GM23338 (cell line): ENCODE results near the gene MAGI1. TPM values are rescaled to one million over a fixed set of nuclear protein-coding genes. Genes with fewer than 3 reads are reported as not detected.

Experiments
- ATAC-seq: fragments of 200-7000 bp; cut with Tn5 transposase; 3 replicates; pipeline ENCODE4 v1.9.1; 2020
- DNase-seq: peaks from one replicate; pipeline ENCODE4 v3.0.0-alpha.2; 2015; ENCODE audit warnings: low spot score
- H2AFZ ChIP-seq: fragments of 200-600 bp; sonication (generic); 2 replicates; pipeline ENCODE4 v1.8.0; 2016; ENCODE audit warnings: antibody characterized with exemption, mild to moderate bottlenecking, moderate library complexity
- H3F3A ChIP-seq: fragments of 200-600 bp; sonication (generic); replicated peaks from 2 replicates; pipeline ENCODE4 v1.8.0; 2017; ENCODE audit warnings: antibody characterized with exemption, mixed run types, low read depth
- H3K27ac ChIP-seq: fragments of 200-600 bp; sonication (generic); 2 replicates; pipeline ENCODE4 v1.6.1; 2016; ENCODE audit warnings: low read depth
- H3K27me3 ChIP-seq: fragments of 200-600 bp; sonication (generic); 2 replicates; pipeline ENCODE4 v1.8.0; 2016; ENCODE audit warnings: mild to moderate bottlenecking, mixed run types, moderate library complexity; ENCODE audit not compliant: insufficient read depth
- H3K36me3 ChIP-seq: fragments of 200-600 bp; sonication (generic); 2 replicates; pipeline ENCODE4 v1.8.0; 2016; ENCODE audit warnings: mild to moderate bottlenecking; ENCODE audit not compliant: insufficient read depth
- H3K4me1 ChIP-seq: fragments of 200-600 bp; sonication (generic); 2 replicates; pipeline ENCODE4 v1.8.0; 2016; ENCODE audit warnings: mild to moderate bottlenecking, moderate library complexity; ENCODE audit not compliant: insufficient read depth
- H3K4me2 ChIP-seq: fragments of 200-600 bp; sonication (generic); 2 replicates; pipeline ENCODE4 v1.7.1; 2017; ENCODE audit warnings: mixed run types
- H3K4me3 ChIP-seq: fragments of 200-600 bp; sonication (generic); 2 replicates; pipeline ENCODE4 v1.6.1; 2016; ENCODE audit warnings: mixed run types
- H3K79me2 ChIP-seq: fragments of 200-600 bp; sonication (generic); replicated peaks from 2 replicates; pipeline ENCODE4 v1.8.0; 2017; ENCODE audit warnings: mild to moderate bottlenecking; ENCODE audit not compliant: insufficient read depth
- H3K9me2 ChIP-seq: fragments of 200-600 bp; sonication (generic); 2 replicates; pipeline ENCODE4 v1.8.0; 2017; ENCODE audit not compliant: insufficient read depth
- H4K20me1 ChIP-seq: fragments of 200-600 bp; sonication (generic); replicated peaks from 2 replicates; pipeline ENCODE4 v1.8.0; 2017; ENCODE audit warnings: mild to moderate bottlenecking; ENCODE audit not compliant: insufficient read depth
- H3K27ac Mint-ChIP-seq: 2 replicates; pipeline ENCODE4 v1.8.0; 2020; ENCODE audit warnings: inconsistent platforms, mild to moderate bottlenecking, moderate library complexity, mixed read lengths
- H3K27me3 Mint-ChIP-seq: 3 replicates; pipeline ENCODE4 v1.8.0; 2022; ENCODE audit warnings: low read depth, mild to moderate bottlenecking, moderate library complexity, mixed read lengths, inconsistent platforms; ENCODE audit not compliant: insufficient read depth, poor library complexity
- H3K36me3 Mint-ChIP-seq: 3 replicates; pipeline ENCODE4 v1.8.0; 2021; ENCODE audit warnings: low read depth, mild to moderate bottlenecking, inconsistent platforms, moderate library complexity, mixed read lengths
- H3K4me1 Mint-ChIP-seq: 3 replicates; pipeline ENCODE4 v1.8.0; 2020; ENCODE audit warnings: mild to moderate bottlenecking, inconsistent platforms, mixed read lengths
- H3K4me3 Mint-ChIP-seq: 3 replicates; pipeline ENCODE4 v1.8.0; 2021; ENCODE audit warnings: moderate library complexity, mild to moderate bottlenecking, inconsistent platforms, mixed read lengths
- H3K9me3 Mint-ChIP-seq: 3 replicates; pipeline ENCODE4 v1.8.0; 2020; ENCODE audit warnings: moderate library complexity, mild to moderate bottlenecking, inconsistent platforms, mixed read lengths
- CREB1 ChIP-seq: fragments of 250-450 bp; sonication (Bioruptor Pico); IDR thresholded peaks from 2 replicates; pipeline ENCODE4 v1.5.0; 2020; ENCODE audit warnings: low read depth, mild to moderate bottlenecking, moderate library complexity
- EZH2 ChIP-seq: fragments of 200-600 bp; sonication (generic); IDR thresholded peaks from one replicate; pipeline ENCODE4 v1.8.0; 2017; ENCODE audit warnings: antibody characterized with exemption, mild to moderate bottlenecking, low read depth; ENCODE audit not compliant: unreplicated experiment
- EZH2phosphoT487 ChIP-seq: fragments of 200-600 bp; sonication (generic); IDR thresholded peaks from one replicate; pipeline ENCODE4 v1.8.1; 2018; ENCODE audit warnings: antibody characterized with exemption; ENCODE audit not compliant: unreplicated experiment
- JUNB ChIP-seq: IDR thresholded peaks from one replicate; pipeline ENCODE4 v1.6.1; 2016; ENCODE audit warnings: antibody characterized with exemption; ENCODE audit not compliant: unreplicated experiment
- NANOG ChIP-seq: IDR thresholded peaks from 2 replicates; pipeline ENCODE4 v1.6.1; 2016; ENCODE audit warnings: antibody characterized with exemption, borderline replicate concordance
- POLR2AphosphoS5 ChIP-seq: IDR thresholded peaks from 2 replicates; pipeline ENCODE4 v1.6.1; 2016; ENCODE audit warnings: antibody characterized with exemption, low read depth
- STAT1 ChIP-seq: IDR thresholded peaks from one replicate; pipeline ENCODE4 v1.6.1; 2016; ENCODE audit warnings: antibody characterized with exemption; ENCODE audit not compliant: unreplicated experiment
- ZNF114 ChIP-seq: fragments of 250-450 bp; sonication (Bioruptor Pico); IDR thresholded peaks from 2 replicates; pipeline ENCODE4 v1.5.0; 2020; ENCODE audit warnings: mild to moderate bottlenecking, moderate library complexity
- ZNF331 ChIP-seq: fragments of 250-450 bp; sonication (Bioruptor Pico); IDR thresholded peaks from 2 replicates; pipeline ENCODE4 v1.5.0; 2020; ENCODE audit warnings: low read depth, mild to moderate bottlenecking, moderate library complexity
- polyA plus RNA-seq: library from polyadenylated mRNA; unstranded; fragments of >200 nt; fragmentation: Nextera tagmentation; extraction: Ambion mirVana; gene quantifications from 2 replicates; pipeline ENCODE4 v1.2.1, GENCODE V29; 2016
- total RNA-seq: library from RNA; depleted of rRNA; stranded (reverse); fragments of >200 nt; shearing (Covaris generic); gene quantifications from 2 replicates; pipeline ENCODE4 v1.2.3, GENCODE V29; 2014
- TF ChIP-seq, protein P1 (sequence below), 2 experiments: fragments of 200-600 bp in 1 of 2; sonication (generic) in 1 of 2; conservative IDR thresholded peaks; 2 replicates each; pipeline versions ENCODE4 v1.5.1 to v1.6.1; 2016 to 2017; ENCODE audit warnings: antibody characterized with exemption in 2 of 2, low read depth in 2 of 2, mild to moderate bottlenecking in 2 of 2, moderate library complexity in 1 of 2
- TF ChIP-seq, protein P2 (sequence below): IDR thresholded peaks from one replicate; pipeline ENCODE4 v1.6.1; 2018; ENCODE audit warnings: antibody characterized with exemption; ENCODE audit not compliant: unreplicated experiment
- TF ChIP-seq, protein P3 (sequence below): fragments of 250-450 bp; sonication (Bioruptor Pico); IDR thresholded peaks from 2 replicates; pipeline ENCODE4 v1.5.0; 2020; ENCODE audit warnings: mild to moderate bottlenecking, moderate library complexity
- TF ChIP-seq, protein P4 (sequence below): IDR thresholded peaks from 2 replicates; pipeline ENCODE4 v1.6.1; 2016; ENCODE audit warnings: antibody characterized with exemption

Gene MAGI1
- total and polyA plus RNA-seq, 2 experiments from 2014 or later = 27.4 to 71.2 TPM

DNA sequence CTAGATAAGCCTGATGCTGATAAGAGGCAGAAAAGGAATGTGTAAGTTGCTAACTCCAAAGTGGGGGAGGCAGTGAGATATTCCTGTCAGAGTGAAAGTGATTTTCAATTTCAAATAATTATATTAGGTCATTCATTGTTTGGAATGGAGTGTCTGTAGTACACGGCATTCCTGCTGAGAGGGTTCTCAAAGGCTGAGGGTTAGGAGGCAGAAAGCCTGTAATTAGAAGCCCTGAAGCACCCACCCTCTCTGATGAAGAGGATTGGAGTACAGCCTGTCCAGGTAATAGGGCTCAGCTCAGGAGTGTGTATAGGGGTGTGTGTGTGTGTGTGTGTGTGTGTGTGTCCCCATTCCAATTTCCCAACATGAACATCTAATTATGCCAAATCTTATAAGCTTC lies 486.8 kb downstream of the MAGI1 start:
- Histone ChIP-seq H3K79me2 (peaks cover 67% of the 10 kb centered on the region), H3K9me2 (no peaks in the 10 kb centered on the region), H3F3A (peaks cover 13% of the 10 kb centered on the region; the same call in 1 of the 2 replicates), H3K4me3 (no peak overlapping the region), H3K4me1 (peaks cover 47% of the 10 kb centered on the region), H4K20me1 (peaks cover 45% of the 10 kb centered on the region), H3K27ac (no peak overlapping the region), H3K36me3 (no peaks in the 10 kb centered on the region), H3K27me3 (peaks cover 9% of the 10 kb centered on the region), H3K4me2 (no peak overlapping the region), H2AFZ (no peak overlapping the region)
- no peak overlapping the region for H3K4me3 Mint-ChIP-seq
- TF ChIP-seq POLR2AphosphoS5 = no peak
- TF ChIP-seq CREB1 (CRISPR knock-in tag) = no peak
- TF ChIP-seq EZH2phosphoT487 = no peak
- TF ChIP-seq, protein P1, sequence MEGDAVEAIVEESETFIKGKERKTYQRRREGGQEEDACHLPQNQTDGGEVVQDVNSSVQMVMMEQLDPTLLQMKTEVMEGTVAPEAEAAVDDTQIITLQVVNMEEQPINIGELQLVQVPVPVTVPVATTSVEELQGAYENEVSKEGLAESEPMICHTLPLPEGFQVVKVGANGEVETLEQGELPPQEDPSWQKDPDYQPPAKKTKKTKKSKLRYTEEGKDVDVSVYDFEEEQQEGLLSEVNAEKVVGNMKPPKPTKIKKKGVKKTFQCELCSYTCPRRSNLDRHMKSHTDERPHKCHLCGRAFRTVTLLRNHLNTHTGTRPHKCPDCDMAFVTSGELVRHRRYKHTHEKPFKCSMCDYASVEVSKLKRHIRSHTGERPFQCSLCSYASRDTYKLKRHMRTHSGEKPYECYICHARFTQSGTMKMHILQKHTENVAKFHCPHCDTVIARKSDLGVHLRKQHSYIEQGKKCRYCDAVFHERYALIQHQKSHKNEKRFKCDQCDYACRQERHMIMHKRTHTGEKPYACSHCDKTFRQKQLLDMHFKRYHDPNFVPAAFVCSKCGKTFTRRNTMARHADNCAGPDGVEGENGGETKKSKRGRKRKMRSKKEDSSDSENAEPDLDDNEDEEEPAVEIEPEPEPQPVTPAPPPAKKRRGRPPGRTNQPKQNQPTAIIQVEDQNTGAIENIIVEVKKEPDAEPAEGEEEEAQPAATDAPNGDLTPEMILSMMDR (conservative IDR thresholded peaks at IDR 0.05; ENCODE audit: low read depth in 2 of 2) = no peak
- TF ChIP-seq ZNF331 = no peak
- TF ChIP-seq NANOG = no peak
- TF ChIP-seq, protein P2, sequence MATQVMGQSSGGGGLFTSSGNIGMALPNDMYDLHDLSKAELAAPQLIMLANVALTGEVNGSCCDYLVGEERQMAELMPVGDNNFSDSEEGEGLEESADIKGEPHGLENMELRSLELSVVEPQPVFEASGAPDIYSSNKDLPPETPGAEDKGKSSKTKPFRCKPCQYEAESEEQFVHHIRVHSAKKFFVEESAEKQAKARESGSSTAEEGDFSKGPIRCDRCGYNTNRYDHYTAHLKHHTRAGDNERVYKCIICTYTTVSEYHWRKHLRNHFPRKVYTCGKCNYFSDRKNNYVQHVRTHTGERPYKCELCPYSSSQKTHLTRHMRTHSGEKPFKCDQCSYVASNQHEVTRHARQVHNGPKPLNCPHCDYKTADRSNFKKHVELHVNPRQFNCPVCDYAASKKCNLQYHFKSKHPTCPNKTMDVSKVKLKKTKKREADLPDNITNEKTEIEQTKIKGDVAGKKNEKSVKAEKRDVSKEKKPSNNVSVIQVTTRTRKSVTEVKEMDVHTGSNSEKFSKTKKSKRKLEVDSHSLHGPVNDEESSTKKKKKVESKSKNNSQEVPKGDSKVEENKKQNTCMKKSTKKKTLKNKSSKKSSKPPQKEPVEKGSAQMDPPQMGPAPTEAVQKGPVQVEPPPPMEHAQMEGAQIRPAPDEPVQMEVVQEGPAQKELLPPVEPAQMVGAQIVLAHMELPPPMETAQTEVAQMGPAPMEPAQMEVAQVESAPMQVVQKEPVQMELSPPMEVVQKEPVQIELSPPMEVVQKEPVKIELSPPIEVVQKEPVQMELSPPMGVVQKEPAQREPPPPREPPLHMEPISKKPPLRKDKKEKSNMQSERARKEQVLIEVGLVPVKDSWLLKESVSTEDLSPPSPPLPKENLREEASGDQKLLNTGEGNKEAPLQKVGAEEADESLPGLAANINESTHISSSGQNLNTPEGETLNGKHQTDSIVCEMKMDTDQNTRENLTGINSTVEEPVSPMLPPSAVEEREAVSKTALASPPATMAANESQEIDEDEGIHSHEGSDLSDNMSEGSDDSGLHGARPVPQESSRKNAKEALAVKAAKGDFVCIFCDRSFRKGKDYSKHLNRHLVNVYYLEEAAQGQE = no peak
- TF ChIP-seq STAT1 = no peak
- no peak for TF ChIP-seq EZH2
- TF ChIP-seq, protein P3, sequence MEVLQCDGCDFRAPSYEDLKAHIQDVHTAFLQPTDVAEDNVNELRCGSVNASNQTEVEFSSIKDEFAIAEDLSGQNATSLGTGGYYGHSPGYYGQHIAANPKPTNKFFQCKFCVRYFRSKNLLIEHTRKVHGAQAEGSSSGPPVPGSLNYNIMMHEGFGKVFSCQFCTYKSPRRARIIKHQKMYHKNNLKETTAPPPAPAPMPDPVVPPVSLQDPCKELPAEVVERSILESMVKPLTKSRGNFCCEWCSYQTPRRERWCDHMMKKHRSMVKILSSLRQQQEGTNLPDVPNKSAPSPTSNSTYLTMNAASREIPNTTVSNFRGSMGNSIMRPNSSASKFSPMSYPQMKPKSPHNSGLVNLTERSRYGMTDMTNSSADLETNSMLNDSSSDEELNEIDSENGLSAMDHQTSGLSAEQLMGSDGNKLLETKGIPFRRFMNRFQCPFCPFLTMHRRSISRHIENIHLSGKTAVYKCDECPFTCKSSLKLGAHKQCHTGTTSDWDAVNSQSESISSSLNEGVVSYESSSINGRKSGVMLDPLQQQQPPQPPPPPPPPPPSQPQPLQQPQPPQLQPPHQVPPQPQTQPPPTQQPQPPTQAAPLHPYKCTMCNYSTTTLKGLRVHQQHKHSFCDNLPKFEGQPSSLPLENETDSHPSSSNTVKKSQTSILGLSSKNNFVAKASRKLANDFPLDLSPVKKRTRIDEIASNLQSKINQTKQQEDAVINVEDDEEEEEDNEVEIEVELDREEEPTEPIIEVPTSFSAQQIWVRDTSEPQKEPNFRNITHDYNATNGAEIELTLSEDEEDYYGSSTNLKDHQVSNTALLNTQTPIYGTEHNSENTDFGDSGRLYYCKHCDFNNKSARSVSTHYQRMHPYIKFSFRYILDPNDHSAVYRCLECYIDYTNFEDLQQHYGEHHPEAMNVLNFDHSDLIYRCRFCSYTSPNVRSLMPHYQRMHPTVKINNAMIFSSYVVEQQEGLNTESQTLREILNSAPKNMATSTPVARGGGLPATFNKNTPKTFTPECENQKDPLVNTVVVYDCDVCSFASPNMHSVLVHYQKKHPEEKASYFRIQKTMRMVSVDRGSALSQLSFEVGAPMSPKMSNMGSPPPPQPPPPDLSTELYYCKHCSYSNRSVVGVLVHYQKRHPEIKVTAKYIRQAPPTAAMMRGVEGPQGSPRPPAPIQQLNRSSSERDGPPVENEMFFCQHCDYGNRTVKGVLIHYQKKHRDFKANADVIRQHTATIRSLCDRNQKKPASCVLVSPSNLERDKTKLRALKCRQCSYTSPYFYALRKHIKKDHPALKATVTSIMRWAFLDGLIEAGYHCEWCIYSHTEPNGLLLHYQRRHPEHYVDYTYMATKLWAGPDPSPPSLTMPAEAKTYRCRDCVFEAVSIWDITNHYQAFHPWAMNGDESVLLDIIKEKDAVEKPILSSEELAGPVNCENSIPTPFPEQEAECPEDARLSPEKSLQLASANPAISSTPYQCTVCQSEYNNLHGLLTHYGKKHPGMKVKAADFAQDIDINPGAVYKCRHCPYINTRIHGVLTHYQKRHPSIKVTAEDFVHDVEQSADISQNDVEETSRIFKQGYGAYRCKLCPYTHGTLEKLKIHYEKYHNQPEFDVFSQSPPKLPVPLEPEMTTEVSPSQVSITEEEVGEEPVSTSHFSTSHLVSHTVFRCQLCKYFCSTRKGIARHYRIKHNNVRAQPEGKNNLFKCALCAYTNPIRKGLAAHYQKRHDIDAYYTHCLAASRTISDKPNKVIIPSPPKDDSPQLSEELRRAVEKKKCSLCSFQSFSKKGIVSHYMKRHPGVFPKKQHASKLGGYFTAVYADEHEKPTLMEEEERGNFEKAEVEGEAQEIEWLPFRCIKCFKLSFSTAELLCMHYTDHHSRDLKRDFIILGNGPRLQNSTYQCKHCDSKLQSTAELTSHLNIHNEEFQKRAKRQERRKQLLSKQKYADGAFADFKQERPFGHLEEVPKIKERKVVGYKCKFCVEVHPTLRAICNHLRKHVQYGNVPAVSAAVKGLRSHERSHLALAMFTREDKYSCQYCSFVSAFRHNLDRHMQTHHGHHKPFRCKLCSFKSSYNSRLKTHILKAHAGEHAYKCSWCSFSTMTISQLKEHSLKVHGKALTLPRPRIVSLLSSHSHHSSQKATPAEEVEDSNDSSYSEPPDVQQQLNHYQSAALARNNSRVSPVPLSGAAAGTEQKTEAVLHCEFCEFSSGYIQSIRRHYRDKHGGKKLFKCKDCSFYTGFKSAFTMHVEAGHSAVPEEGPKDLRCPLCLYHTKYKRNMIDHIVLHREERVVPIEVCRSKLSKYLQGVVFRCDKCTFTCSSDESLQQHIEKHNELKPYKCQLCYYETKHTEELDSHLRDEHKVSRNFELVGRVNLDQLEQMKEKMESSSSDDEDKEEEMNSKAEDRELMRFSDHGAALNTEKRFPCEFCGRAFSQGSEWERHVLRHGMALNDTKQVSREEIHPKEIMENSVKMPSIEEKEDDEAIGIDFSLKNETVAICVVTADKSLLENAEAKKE (CRISPR knock-in tag) = no peak
- no peak for TF ChIP-seq ZNF114
- TF ChIP-seq JUNB = no peak
- TF ChIP-seq, protein P4, sequence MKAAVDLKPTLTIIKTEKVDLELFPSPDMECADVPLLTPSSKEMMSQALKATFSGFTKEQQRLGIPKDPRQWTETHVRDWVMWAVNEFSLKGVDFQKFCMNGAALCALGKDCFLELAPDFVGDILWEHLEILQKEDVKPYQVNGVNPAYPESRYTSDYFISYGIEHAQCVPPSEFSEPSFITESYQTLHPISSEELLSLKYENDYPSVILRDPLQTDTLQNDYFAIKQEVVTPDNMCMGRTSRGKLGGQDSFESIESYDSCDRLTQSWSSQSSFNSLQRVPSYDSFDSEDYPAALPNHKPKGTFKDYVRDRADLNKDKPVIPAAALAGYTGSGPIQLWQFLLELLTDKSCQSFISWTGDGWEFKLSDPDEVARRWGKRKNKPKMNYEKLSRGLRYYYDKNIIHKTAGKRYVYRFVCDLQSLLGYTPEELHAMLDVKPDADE = no peak
- DNase-seq (no peak), ATAC-seq (0 out of 3 replicates have a peak, but pooled peaks have one; percentile 3)
- no peak overlapping the region for H3K27ac Mint-ChIP-seq
- H3K4me1 Mint-ChIP-seq = peaks cover 57% of the 10 kb centered on the region
- H3K27me3 Mint-ChIP-seq = peaks cover 16% of the 10 kb centered on the region
- no peaks in the 10 kb centered on the region for H3K9me3 Mint-ChIP-seq
- no peaks in the 10 kb centered on the region for H3K36me3 Mint-ChIP-seq
